OCI-LY7 (cell line): ENCODE data around the gene KIRREL3. TPM values are rescaled to one million over a fixed set of nuclear protein-coding genes. Genes with fewer than 3 reads are reported as not detected.

Experiments used
- BruUV-seq: library from RNA; stranded (reverse); fragments of 400-500 nt; replicated peaks from 2 replicates; lab custom pipeline; 2021; lab: Mats Ljungman, UMichigan
- CTCF ChIA-PET: fragments of 300-600 bp; sonication (Branson Sonifier 250); formaldehyde crosslinking; loops from one replicate; lab custom pipeline; 2022; ENCODE audit warnings: antibody characterized with exemption; ENCODE audit not compliant: unreplicated experiment; lab: Charles Lee
- POLR2A ChIA-PET: fragments of 300-600 bp; sonication (Branson Sonifier 250); formaldehyde crosslinking; loops from one replicate; lab custom pipeline; 2022; ENCODE audit warnings: antibody characterized with exemption; lab: Charles Lee
- DNase-seq: peaks from one replicate; pipeline ENCODE4 v3.0.0-alpha.2; 2015; ENCODE audit warnings: low spot score
- H2AFZ ChIP-seq: fragments of 200-600 bp; sonication (generic), shearing (Covaris generic); 2 replicates; pipeline ENCODE4 v1.6.1; 2014; ENCODE audit warnings: mild to moderate bottlenecking, antibody characterized with exemption, low read length, moderate library complexity
- H3K27ac ChIP-seq: fragments of 200-600 bp; sonication (generic); 2 replicates; pipeline ENCODE4 v1.5.1; 2014; ENCODE audit warnings: mixed run types, low read depth, mild to moderate bottlenecking, moderate library complexity, low read length, inconsistent platforms; ENCODE audit not compliant: poor library complexity, severe bottlenecking
- H3K36me3 ChIP-seq: fragments of 200-600 bp; sonication (generic); 2 replicates; pipeline ENCODE4 v1.6.1; 2014; ENCODE audit warnings: mild to moderate bottlenecking, antibody characterized with exemption, low read length, moderate library complexity, mixed read lengths; ENCODE audit not compliant: insufficient read depth
- H3K4me1 ChIP-seq: fragments of 200-600 bp; sonication (generic); 2 replicates; pipeline ENCODE4 v1.5.1; 2014; ENCODE audit warnings: mild to moderate bottlenecking, low read length; ENCODE audit not compliant: insufficient read depth, poor library complexity, severe bottlenecking
- H3K4me2 ChIP-seq: fragments of 200-600 bp; sonication (generic); 2 replicates; pipeline ENCODE4 v1.6.1; 2014; ENCODE audit warnings: mild to moderate bottlenecking, low read length
- H3K4me3 ChIP-seq: fragments of 200-600 bp; sonication (generic); 2 replicates; pipeline ENCODE4 v1.5.1; 2014; ENCODE audit warnings: mild to moderate bottlenecking, low read depth, low read length; ENCODE audit not compliant: poor library complexity, severe bottlenecking
- H3K79me2 ChIP-seq: fragments of 200-600 bp; sonication (generic); 2 replicates; pipeline ENCODE4 v1.6.1; 2016; ENCODE audit warnings: low read depth, mild to moderate bottlenecking, low read length, moderate library complexity, mixed read lengths; ENCODE audit not compliant: insufficient read depth
- H3K9me2 ChIP-seq: fragments of 200-600 bp; sonication (generic); 2 replicates; pipeline ENCODE4 v1.6.1; 2016; ENCODE audit warnings: mild to moderate bottlenecking, low read length, mixed read lengths; ENCODE audit not compliant: insufficient read depth
- H3K9me3 ChIP-seq: fragments of 200-600 bp; sonication (generic); 2 replicates; pipeline ENCODE4 v1.6.1; 2014; ENCODE audit warnings: mild to moderate bottlenecking, mixed run types, low read length, mixed read lengths
- H4K20me1 ChIP-seq: fragments of 200-600 bp; sonication (generic); 2 replicates; pipeline ENCODE4 v1.6.1; 2014; ENCODE audit warnings: mild to moderate bottlenecking, antibody characterized with exemption, low read length, moderate library complexity, mixed read lengths; ENCODE audit not compliant: insufficient read depth
- CTCF ChIP-seq: fragments of 200-600 bp; sonication (generic); conservative IDR thresholded peaks from 2 replicates; pipeline ENCODE4 v1.5.1; 2014; ENCODE audit warnings: mild to moderate bottlenecking, antibody characterized with exemption, low read length, moderate library complexity, mixed read lengths
- EZH2phosphoT487 ChIP-seq: fragments of 200-600 bp; sonication (generic); IDR thresholded peaks from 2 replicates; pipeline ENCODE4 v1.6.1; 2018; ENCODE audit warnings: low read depth, borderline replicate concordance, mild to moderate bottlenecking, mixed run types, antibody characterized with exemption, low read length, moderate library complexity, mixed read lengths
- intact Hi-C: fragments of 100-400 bp; cut with micrococcal nuclease; formaldehyde crosslinking; loops from one replicate; pipeline ENCODE4 v1.10.0; 2022; ENCODE audit not compliant: unreplicated experiment
- total RNA-seq, 2 experiments: library from RNA; depleted of rRNA in 1 of 2; stranded (reverse); fragments of >200 nt in 1 of 2; shearing (Covaris generic) in 1 of 2; gene quantifications; 2 replicates each; pipeline ENCODE4 v1.2.3, GENCODE V29; 2014 to 2022

KIRREL3 gene
- total RNA-seq, 2 experiments from 2014 or later = not detected

GRCh38 chr11:126511475-126512115 is 489.0 kb downstream of the KIRREL3 start:
- Histone ChIP-seq H4K20me1 (no peaks in the 10 kb centered on the region), H3K9me3 (no peaks in the 10 kb centered on the region), H3K4me1 (no peaks in the 10 kb centered on the region), H3K36me3 (no peaks in the 10 kb centered on the region), H3K79me2 (no peaks in the 10 kb centered on the region), H3K4me3 (no peak overlapping the region), H3K4me2 (no peak overlapping the region), H3K27ac (no peak overlapping the region), H2AFZ (no peak overlapping the region), H3K9me2 (no peaks in the 10 kb centered on the region)
- no TSS peak for BruUV-seq
- TF ChIP-seq EZH2phosphoT487 (no peak), CTCF (no peak)
- DNase-seq = no peak
- ChIA-PET CTCF (interaction anchor here (0.6 kb wide), 1 partner anchor 220 kb away, joined by 3 read pairs; no protein-coding TSS in a partner anchor), POLR2A (no interaction called here)
- intact Hi-C loops = no loop called here

- Histone ChIP-seq H3K9me3 (no peaks in the 10 kb centered on the region), H3K79me2 (no peaks in the 10 kb centered on the region), H3K9me2 (no peaks in the 10 kb centered on the region), H2AFZ (no peak overlapping the region), H4K20me1 (no peaks in the 10 kb centered on the region), H3K36me3 (no peaks in the 10 kb centered on the region), H3K4me3 (no peak overlapping the region), H3K27ac (no peak overlapping the region), H3K4me1 (no peaks in the 10 kb centered on the region), H3K4me2 (no peak overlapping the region)
- no peak for DNase-seq
- POLR2A ChIA-PET = no interaction called here
- BruUV-seq = no TSS peak
- intact Hi-C loops = no loop called here
- TF ChIP-seq EZH2phosphoT487 (no peak), CTCF (no peak)
- CTCF ChIA-PET = interaction anchor here (0.6 kb wide), 1 partner anchor 221 kb away, joined by 3 read pairs; no protein-coding TSS in a partner anchor
These were observed 489.8 kb downstream of the KIRREL3 start for GRCh38 chr11:126510621-126511370.

- H3K4me1 ChIP-seq = no peaks in the 10 kb centered on the region
- no peak for TF ChIP-seq CTCF
- no peak for TF ChIP-seq EZH2phosphoT487
- no peaks in the 10 kb centered on the region for H4K20me1 ChIP-seq
- POLR2A ChIA-PET = no interaction called here
- H3K79me2 ChIP-seq = no peaks in the 10 kb centered on the region
- H3K4me2 ChIP-seq = no peak overlapping the region
- CTCF ChIA-PET = no interaction called here
- H3K9me2 ChIP-seq = no peaks in the 10 kb centered on the region
- no peaks in the 10 kb centered on the region for H3K9me3 ChIP-seq
- DNase-seq = no peak
- H3K36me3 ChIP-seq = no peaks in the 10 kb centered on the region
- intact Hi-C loops = no loop called here
- H2AFZ ChIP-seq = no peak overlapping the region
- H3K4me3 ChIP-seq = no peak overlapping the region
- H3K27ac ChIP-seq = no peak overlapping the region
- BruUV-seq = no TSS peak
These were observed 492.9 kb downstream of the KIRREL3 start for GRCh38 chr11:126507646-126508045.
